Breast epithelium (tissue), 3 donors: ENCODE results near the gene CLEC4F. TPM values are rescaled to one million over a fixed set of nuclear protein-coding genes. Genes with fewer than 3 reads are reported as not detected.

Experiments
- total RNA-seq, 3 donors: library from RNA; depleted of rRNA; stranded (reverse); fragments of >200 nt; gene quantifications; one replicate each; pipeline ENCODE4 v1.1.0, GENCODE V29; 2016

CLEC4F gene
- total RNA-seq, 3 donors from 2014 or later = 0.88 TPM; not detected in 2

Other genes starting within 250 kb of the CLEC4F start
- 1 to 10 TPM; 1.3 to 2.3 (median 1.9) TPM for gene ADD2, start 52.4 kb downstream of the CLEC4F start, total RNA-seq
- gene FIGLA, start 30.0 kb downstream of the CLEC4F start, total RNA-seq = not detected
- gene CD207, start 15.2 kb upstream of the CLEC4F start, total RNA-seq = under 1 TPM in 2 of 3 donors, not detected in 1; 0.33 to 0.88 TPM
- gene VAX2, start 80.0 kb upstream of the CLEC4F start, total RNA-seq = 1 to 10 TPM; 1.3 to 5.1 (median 4.6) TPM
- gene ATP6V1B1, start 115.3 kb upstream of the CLEC4F start, total RNA-seq = 10 to 100 TPM in 1 of 3 donors, 1 to 10 TPM in 2; 1.8 to 38.2 (median 4.6) TPM
- 1 to 10 TPM; 2.8 to 4.9 (median 3.2) TPM for gene ANKRD53, start 158.0 kb upstream of the CLEC4F start, total RNA-seq
- 10 to 100 TPM; 39.5 to 48.8 (median 40.0) TPM for gene TEX261, start 174.3 kb upstream of the CLEC4F start, total RNA-seq
- 100 to 1,000 TPM in 1 of 3 donors, 10 to 100 TPM in 2; 71.5 to 115 (median 75.1) TPM for gene NAGK, start 248.0 kb upstream of the CLEC4F start, total RNA-seq